ENCODE measurements around the gene ANKRD52.
"Not testable (repeated sequence)": the region's sequence is repeated elsewhere in the genome, so short reads cannot be mapped to it uniquely, and the experiment has no call there.

Gene ANKRD52

DNA sequence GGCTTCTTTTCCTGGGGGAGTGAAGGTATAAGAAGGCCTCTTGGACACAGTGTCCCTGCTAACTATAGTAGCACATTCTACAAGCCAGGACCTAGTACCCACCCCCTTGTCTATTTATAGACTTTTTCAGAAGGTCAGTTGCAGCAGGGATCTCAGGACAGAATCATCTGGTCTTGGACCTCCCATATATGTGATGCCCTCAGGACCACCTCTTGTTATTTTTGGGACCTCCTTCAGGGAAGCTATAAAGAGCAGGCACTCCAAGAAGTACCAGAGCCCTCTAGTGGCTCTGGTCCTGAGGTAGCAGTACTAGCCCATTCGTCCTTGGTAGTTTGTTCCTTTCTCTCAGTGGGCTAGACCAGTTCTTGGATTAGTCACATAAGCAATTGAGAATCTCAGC, 12.8 kb upstream of the ANKRD52 start:
- DNase-seq, result no peak

- no peak for DNase-seq
These were observed 9.4 kb upstream of the ANKRD52 start for GRCh38 chr12:56267443-56268071.

DNA sequence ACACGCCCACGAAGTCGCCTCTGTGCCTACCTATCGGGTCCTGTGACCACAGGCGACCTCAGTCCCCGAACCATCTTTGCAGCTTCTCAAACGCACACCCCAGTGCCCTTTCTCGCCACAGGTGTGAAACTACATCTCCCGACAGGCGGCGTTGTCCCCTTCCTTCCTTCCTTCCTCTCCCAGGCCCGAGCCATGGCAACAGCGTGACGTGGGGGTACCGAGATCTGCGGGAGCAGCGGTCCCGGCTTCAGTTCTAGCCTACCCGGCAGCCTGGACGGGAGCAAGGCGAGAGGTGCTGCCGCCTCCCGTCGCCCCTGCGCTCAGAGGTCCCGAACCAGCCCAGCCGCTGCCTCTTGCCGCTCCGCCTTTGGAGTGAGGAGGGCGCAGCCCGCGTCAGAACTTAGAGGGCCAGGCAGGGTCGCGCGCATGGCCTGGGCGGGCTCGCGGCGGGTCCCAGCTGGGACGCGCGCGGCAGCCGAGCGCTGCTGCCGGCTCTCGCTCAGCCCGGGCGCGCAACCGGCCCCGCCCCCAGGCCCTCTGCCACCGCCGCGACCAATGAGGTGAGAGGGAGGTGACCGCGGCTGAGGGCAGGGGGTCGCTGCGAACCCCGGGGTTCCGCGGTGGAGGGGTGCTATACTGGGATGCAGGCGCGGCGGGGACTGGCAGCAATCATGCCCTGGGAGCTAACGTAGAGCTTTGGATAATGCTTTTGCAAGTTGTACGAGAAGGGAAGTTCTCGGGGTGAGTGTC, 8.7 kb upstream of the ANKRD52 start, which contains the start of gene COQ10A:
Gene COQ10A, plus strand, starts transcription at position 250 of the 750 bp plus-strand sequence. Its CDS starts 177 bp downstream, at position 427.
- DNase-seq, result peak; percentile 91 to 92

DNA sequence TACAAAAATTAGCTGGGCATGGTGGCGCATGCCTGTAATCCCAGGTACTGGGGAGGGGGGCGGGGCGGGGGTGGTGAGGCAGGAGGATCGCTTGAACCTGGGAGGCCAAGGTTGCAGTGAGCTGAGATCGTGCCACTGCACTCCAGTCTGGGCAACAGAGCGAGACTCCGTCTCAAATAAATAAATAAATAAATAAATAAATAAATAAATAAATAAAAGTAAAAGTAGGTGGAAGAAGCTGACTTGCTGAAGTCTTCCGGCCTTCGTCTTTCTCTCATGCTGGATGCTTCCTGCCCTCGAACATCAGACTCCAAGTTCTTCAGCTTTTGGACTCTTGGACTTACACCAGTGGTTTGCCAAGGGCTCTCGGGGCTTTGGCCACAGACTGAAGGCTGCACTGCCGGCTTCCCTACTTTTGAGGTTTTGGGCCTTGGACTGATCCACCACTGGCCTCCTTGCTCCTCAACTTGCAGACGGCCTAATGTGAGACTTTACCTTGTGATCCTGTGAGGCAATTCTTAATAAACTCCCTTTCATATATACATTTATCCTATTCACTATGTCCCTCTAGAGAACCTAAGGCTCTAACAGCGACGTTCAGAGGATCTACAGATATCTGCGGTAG, 8.0 kb upstream of the ANKRD52 start:
- not testable (repeated sequence) for DNase-seq

DNA sequence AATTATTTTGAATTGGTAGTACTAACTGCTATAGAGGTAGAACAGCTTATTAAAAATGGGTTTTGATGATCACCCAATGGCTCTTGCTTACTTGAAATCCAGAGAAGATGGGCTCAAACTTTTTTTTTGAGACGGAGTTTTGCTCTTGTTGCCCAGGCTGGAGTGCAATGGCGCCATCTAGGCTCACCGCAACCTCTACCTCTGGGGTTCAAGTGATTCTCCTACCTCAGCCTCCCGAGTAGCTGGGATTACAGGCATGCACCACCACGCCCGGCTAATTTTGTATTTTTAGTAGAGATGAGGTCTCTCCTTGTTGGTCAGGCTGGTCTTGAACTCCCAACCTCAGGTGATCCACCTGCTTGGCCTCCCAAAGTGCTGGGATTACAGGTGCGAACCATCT, 4.8 kb upstream of the ANKRD52 start:
- not testable (repeated sequence) for DNase-seq

DNA sequence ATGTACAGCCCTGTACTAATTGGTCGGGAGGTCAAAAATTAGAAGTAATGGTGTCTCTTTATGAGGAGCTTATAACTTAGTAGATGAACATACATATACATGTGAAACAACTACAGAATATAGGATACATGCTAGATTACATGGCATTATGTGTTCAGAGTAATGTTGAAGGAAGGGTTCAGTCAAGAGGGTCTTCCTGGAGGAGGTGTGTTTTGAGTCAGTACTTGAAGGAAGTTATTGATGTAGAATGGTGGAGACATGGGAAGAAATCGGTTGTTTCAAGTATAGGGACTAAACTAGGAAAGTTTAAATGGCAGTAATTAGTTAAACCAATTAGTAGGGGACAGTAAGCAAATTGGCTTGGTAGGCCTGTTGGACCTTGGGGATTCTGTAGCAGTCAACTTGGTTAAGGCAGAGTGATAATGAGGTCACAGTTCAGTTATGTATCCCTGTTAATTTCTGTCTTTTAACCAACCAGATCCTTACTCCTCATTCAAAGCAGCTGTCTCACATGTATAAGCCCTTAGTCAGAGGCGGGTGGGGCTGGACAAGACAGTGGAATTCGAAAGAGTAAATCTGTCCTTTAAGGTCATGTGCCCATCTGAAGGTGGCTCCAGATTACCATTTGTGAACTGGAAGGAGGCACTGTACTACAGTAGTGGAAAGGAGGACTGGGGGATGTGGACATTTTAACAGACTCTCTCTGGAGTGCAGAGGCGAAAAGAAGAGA, 3.5 kb upstream of the ANKRD52 start:
- DNase-seq, result no peak

- no peak for DNase-seq
These were observed 2.7 kb upstream of the ANKRD52 start for GRCh38 chr12:56260921-56261320.

GRCh38 chr12:56260380-56260779, 2.2 kb upstream of the ANKRD52 start:
- DNase-seq, result no peak

- DNase-seq, result no peak
These were observed 618 bp upstream of the ANKRD52 start for GRCh38 chr12:56258820-56259183.

DNA sequence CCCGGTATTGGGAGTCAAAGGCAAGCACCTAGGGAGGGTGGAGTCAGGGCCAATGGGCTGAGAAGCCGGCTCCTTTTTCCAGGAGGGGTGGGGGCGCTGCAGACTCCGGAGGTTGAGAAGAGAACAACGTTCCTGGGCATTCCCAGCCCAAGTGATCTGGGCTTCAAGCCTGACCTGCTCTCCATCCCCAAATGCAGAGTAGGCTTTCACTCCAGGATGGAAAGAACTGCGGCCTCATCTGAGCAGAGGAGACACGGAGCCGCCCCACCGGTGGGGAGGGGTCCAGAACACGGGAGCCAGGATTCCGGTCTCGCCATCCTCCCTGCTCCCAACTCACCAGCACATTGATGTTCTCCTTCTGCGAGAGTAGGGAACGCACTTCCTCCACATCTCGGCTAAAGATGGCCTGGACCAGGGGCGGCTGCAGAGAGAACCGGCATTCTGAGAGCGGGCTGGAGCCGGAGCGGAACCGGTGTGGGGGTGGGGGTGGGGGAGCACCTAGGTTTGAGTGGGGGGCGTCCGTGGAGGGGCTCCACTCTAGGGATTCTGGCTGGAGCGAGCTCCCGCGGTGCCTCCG, 605 bp downstream of the ANKRD52 start:
- no peak for DNase-seq

GRCh38 chr12:56257071-56257470, 1.1 kb downstream of the ANKRD52 start:
- no peak for DNase-seq

DNA sequence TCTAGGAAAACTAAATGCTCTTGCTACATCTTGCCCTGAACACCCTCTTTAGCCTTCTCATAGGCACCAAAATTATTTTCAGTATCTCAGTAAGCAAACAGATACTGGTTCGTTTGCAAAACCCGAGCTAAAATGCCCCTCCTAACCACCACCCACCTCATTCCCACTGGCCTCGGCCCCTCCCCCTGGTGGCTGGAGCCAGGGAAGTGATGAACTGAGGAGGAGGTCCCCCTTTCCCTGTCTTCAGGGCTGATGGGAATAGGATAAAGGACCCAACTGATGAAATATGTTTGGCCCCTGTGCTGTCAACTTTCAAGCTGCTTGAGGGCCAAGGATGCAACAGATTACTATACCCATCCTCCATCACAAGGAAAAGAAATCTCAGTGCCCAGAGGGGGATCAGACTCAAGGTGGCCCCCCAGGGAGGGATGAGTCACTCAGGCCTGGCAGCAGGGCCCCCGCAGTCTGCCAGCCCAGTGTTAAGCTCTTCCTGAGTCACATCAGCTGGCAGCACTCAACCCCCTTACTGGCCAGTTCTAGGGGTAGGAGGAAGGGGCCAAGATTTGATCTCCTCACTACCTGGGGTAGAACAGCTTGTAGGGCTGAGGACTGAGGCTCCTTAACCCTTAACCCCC, 1.7 kb downstream of the ANKRD52 start:
- no peak for DNase-seq

DNA sequence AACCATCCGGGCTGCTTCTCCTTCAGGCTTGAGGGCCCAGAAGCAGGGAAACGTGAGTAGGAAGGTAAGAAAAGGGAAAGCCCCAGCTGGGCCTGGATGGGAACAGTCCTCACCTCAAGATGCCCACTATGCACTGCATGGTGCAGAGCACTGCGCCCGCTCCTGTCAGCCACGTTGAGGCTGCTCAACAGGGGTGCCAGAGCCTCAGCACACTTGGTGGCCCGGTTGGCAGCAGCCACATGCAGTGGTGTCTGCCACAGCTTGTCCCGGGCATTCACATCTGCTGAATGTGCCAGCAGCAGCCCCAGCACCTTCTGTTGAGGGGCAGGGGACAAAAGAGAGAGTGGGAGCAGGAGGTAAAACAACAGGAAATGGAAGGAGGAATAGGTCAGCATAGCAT, 2.5 kb downstream of the ANKRD52 start:
- no peak for DNase-seq

- no peak for DNase-seq
These were observed 5.1 kb downstream of the ANKRD52 start for GRCh38 chr12:56253091-56253490.

DNA sequence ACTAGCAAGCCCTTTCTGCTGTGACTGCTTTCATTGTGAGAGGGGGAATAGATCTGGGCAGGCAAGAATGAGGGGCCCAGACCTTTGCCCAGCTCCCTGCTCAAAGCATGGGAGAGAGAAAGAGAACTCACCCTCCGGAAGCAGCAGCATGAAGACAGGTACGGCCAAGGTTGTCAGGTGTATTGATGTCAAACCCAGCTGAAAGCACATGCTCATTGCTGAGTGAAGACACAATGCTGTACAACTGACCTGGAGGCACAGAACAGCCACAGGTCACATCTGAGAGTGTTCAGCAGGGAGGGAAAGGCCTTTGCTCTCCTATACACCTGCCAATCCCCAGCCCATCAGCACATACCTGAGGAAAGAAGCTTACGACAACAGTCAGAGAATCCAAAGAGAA, 5.5 kb downstream of the ANKRD52 start:
- no peak for DNase-seq

DNA sequence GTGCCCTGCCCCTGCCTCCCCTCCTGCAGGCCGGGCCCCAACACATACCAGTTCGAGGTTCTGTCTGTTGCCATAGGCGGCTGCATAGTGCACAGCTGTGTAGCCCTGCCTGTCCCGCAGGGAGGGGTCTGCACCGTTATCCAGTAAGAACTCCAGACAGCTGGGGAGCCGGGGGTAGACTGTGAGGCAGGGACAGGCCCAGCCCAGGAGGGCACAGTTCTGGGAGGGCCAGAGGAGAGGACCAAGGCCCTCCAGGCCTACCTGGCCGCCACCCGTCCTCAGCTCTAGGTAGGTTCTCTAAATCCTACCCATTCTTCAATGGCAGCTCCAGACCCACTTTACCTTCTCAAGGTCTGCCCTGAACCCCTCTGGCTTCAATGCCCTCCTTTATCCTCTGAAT, 9.5 kb downstream of the ANKRD52 start:
- DNase-seq, result no peak

- DNase-seq, result no peak
These were observed 10.3 kb downstream of the ANKRD52 start for GRCh38 chr12:56247923-56248322.

DNA sequence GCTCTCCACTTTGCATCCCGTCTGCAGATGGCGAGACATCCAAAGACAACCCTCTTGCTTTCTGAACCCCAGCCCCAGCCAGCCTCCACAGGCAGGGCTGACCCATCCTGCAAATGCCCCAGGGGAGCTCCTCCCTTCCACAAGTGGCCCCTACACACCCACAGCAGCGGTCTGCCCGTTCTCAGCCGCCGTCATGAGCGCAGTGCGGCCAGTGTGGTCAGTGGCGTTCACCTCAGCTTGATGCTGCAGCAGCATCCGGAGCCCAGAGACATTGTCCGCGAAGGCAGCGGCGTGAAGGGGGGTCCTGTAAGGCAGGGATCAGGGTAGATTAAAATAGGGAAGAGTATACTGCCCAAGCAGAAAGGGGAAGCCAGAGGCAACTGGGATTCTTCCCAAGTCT, 13.7 kb downstream of the ANKRD52 start:
- no peak for DNase-seq

DNA sequence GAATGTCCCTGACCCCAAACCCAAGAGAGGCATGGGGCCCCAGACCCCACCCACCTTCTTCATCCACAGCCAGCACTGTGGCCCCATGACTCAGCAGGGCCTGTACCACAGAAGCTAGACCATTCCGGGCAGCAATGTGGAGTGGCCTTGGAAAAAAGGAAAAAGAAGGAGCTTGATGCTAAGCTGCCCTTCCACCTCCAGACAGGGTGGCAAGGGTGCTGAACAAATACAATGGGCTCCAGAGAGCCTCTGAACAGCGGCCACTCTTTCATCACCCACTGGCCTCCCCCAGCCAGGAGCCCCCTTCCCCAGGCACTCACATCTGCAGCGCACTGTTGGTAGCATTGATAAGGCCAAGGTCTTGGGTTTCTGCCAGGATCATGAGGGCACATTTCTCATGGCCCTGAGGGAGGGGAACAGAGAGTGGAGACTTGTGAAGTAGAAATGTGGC, 14.4 kb downstream of the ANKRD52 start:
- DNase-seq, result no peak

DNA sequence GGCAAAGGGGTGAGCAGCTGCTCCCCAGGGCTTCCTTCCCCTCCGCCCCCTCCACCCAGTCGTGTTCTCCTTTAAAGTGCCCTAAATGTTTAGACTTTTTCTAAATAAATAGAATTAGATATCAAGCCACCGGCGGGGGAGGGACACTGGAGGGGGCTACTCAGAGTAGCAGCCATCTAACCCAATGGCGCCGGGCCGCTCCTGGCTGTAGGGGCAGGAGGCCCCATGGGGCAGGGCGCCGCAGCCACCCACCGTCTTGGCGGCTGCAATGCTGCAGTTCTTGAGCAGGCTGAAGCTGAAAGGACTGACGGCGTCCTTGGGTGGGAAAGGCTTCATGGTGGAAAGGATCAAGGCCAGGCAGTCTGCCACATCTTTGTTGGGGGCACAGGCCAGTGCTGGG, 15.2 kb downstream of the ANKRD52 start:
- no peak for DNase-seq

DNA sequence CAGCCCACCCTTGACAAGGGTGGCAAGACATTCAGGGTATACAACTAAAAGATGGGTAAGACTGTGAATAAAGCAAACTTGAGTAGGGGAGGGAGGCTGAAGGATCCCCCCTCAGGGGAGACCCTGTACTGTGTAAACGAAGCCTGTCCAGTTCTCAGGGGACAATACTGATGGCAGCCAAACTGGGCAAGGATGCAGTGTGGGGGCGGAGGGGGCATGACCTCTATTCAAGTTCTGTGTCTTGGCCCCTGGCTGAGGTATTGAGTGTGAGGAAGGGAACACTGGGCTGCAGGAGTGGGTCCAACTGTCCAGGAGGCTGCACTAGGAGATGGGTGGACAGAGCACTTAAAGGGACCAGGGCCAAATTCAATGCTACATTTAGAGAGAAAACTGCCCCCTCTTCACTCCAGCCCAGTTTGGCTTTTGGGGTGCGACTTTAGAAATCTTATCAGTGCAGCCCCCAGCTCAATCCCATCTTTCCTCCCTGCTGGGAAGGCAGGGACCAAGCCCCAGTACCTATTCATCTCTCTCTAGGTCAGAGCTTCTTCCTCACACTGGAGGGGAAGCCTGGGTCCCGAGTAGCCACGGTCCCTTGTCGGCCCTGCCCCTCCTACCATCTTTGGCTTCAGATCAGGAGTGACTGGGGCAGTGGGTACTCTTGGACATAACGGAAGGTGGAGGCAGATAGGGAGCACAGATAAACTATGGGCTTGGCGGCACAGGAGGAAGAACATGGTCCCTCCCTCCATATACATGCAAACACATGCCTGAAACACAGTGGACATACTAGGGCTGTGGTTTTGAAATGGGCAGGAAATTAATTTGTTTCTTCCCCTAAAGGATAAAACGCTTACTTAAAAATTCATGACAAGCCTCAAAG, 16.5 kb downstream of the ANKRD52 start:
- DNase-seq, result no peak

DNA sequence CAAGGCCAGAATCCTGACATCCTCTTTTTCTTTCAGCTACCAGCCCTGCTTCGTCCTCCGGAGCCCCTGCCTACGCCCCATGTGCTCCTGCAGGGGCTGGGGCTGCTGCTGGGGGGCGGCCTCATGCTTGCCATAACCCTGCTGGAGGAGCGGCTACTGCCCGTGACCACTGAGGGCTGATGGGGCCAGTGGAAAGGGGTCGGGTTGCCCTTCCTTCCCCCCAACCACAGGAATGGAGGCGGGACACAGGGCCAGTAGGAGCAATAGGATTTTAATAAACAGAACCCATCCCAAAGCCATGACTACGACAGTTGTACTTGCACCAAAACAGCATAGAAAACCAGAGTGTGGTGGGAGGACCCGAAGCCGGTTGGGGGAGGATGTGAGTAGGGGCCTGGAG, 20.6 kb downstream of the ANKRD52 start:
- DNase-seq, result no peak
